ENCODE measurements around the gene AFAP1L2.

Gene AFAP1L2

GRCh38 chr10:114282526-114282925 lies 121.8 kb downstream of the AFAP1L2 start:
- H3K27ac Mint-ChIP-seq: no peak overlapping the region
- no peak for DNase-seq
- H3K4me3 Mint-ChIP-seq: no peak overlapping the region
- ATAC-seq (replicated peaks): no peak
- no peaks in the 10 kb centered on the region for H3K36me3 Mint-ChIP-seq (ENCODE audit: insufficient read depth)
- H3K27me3 Mint-ChIP-seq: peaks cover 24 to 34% of the 10 kb centered on the region in 2 donors
- no peaks in the 10 kb centered on the region for H3K4me1 Mint-ChIP-seq (ENCODE audit: low read depth in 2 of 2)
- H3K9me3 Mint-ChIP-seq: no peaks in the 10 kb centered on the region

GRCh38 chr10:114281461-114281860 lies 122.8 kb downstream of the AFAP1L2 start:
- DNase-seq (no peak), ATAC-seq (replicated peaks) (no peak)
- Mint-ChIP-seq H3K4me1 (ENCODE audit: low read depth in 2 of 2) (no peaks in the 10 kb centered on the region), H3K27ac (no peak overlapping the region), H3K9me3 (no peaks in the 10 kb centered on the region), H3K36me3 (ENCODE audit: insufficient read depth) (peaks cover 2% of the 10 kb centered on the region), H3K4me3 (no peak overlapping the region), H3K27me3 (peaks cover 27 to 39% of the 10 kb centered on the region in 2 donors)

- Mint-ChIP-seq H3K36me3 (ENCODE audit: insufficient read depth) (peaks cover 2% of the 10 kb centered on the region), H3K27ac (no peak overlapping the region), H3K4me3 (no peak overlapping the region), H3K9me3 (no peaks in the 10 kb centered on the region), H3K27me3 (peaks cover 27 to 39% of the 10 kb centered on the region in 2 donors), H3K4me1 (ENCODE audit: low read depth in 2 of 2) (no peaks in the 10 kb centered on the region)
- no peak for DNase-seq
- no peak for ATAC-seq (replicated peaks)
Measured at GRCh38 chr10:114281006-114281405, 123.3 kb downstream of the AFAP1L2 start.

DNA sequence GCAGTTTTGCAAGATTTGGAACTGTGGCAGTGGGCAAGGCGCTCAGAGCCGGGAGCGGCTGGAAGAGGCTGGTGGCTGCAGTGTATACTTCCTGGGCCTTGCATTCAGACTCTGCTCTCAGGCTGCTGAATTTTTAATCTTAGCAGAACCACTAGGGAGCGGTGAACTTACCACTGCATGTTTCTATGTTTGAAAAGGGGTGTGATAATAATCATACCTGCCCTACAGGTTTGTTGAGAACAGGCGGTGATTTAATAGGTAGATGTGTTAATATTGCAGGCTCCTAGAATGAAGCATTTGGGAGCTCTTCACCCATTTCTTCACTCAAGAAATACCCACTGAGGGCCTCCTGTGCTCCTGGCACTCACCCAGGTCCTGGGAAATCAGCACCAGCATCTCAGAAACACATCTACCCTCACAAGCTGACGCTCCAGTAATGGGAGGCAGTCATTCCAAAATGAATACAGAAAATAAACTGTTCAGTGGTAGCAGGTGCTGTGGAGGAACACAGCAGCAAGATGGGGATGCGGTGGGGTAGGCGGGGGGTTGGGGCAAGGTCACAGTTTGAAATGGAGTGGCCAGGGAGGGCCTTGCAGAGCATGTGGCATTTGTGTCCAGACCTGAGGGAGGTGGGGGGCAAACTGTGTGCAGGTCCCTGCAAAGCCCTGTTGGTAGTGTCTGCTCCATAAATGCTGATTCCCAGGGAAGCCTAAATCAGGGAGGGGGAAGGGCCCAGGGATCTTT lies 124.2 kb downstream of the AFAP1L2 start:
- H3K36me3 Mint-ChIP-seq (ENCODE audit: insufficient read depth): peaks cover 2% of the 10 kb centered on the region
- DNase-seq: no peak
- H3K4me1 Mint-ChIP-seq (ENCODE audit: low read depth in 2 of 2): no peaks in the 10 kb centered on the region
- no peak for ATAC-seq (replicated peaks)
- no peak overlapping the region for H3K27ac Mint-ChIP-seq
- no peak overlapping the region for H3K4me3 Mint-ChIP-seq
- H3K9me3 Mint-ChIP-seq: no peaks in the 10 kb centered on the region
- peaks cover 27 to 39% of the 10 kb centered on the region in 2 donors for H3K27me3 Mint-ChIP-seq

- Mint-ChIP-seq H3K36me3 (ENCODE audit: insufficient read depth) (peaks cover 2% of the 10 kb centered on the region), H3K4me1 (ENCODE audit: low read depth in 2 of 2) (no peaks in the 10 kb centered on the region), H3K4me3 (no peak overlapping the region), H3K27me3 (peaks cover 27 to 47% of the 10 kb centered on the region in 2 donors), H3K27ac (no peak overlapping the region), H3K9me3 (no peaks in the 10 kb centered on the region)
- DNase-seq: no peak
- ATAC-seq (replicated peaks): no peak
Measured at GRCh38 chr10:114279289-114279688, 125.0 kb downstream of the AFAP1L2 start.

DNA sequence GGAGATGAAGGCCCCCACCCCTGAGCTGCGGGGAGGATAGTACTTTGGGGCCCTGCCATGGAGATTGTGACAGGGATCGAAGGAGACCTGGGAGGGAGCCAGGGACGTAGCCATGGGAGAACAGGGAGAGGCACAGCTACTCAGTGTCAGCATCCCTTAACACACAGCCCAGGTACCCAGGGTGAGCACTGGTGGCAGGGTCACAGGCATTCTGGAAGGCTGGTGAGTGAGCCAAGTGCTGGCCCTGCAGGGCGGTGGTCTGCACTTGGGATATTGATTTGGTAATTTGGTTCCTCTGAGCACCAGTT lies 125.5 kb downstream of the AFAP1L2 start:
- Mint-ChIP-seq H3K4me3 (no peak overlapping the region), H3K36me3 (ENCODE audit: insufficient read depth) (peaks cover 2% of the 10 kb centered on the region), H3K27ac (no peak overlapping the region), H3K4me1 (ENCODE audit: low read depth in 2 of 2) (no peaks in the 10 kb centered on the region), H3K9me3 (no peaks in the 10 kb centered on the region), H3K27me3 (peaks cover 27 to 51% of the 10 kb centered on the region in 2 donors)
- ATAC-seq (replicated peaks) (no peak), DNase-seq (no peak)

- Mint-ChIP-seq H3K4me1 (ENCODE audit: low read depth in 2 of 2) (no peaks in the 10 kb centered on the region), H3K27ac (no peak overlapping the region), H3K4me3 (no peak overlapping the region), H3K27me3 (peaks cover 26 to 56% of the 10 kb centered on the region in 2 donors), H3K36me3 (ENCODE audit: insufficient read depth) (peaks cover 2% of the 10 kb centered on the region), H3K9me3 (no peaks in the 10 kb centered on the region)
- no peak for ATAC-seq (replicated peaks)
- DNase-seq: no peak
Measured at GRCh38 chr10:114278140-114278883, 126.0 kb downstream of the AFAP1L2 start.

GRCh38 chr10:114276671-114277070 lies 127.6 kb downstream of the AFAP1L2 start:
- ATAC-seq (replicated peaks) (no peak), DNase-seq (no peak)
- Mint-ChIP-seq H3K9me3 (no peaks in the 10 kb centered on the region), H3K27ac (no peak overlapping the region), H3K36me3 (ENCODE audit: insufficient read depth) (peaks cover 2% of the 10 kb centered on the region), H3K27me3 (peaks cover 30 to 70% of the 10 kb centered on the region in 2 donors), H3K4me1 (ENCODE audit: low read depth in 2 of 2) (no peaks in the 10 kb centered on the region), H3K4me3 (no peak overlapping the region)

DNA sequence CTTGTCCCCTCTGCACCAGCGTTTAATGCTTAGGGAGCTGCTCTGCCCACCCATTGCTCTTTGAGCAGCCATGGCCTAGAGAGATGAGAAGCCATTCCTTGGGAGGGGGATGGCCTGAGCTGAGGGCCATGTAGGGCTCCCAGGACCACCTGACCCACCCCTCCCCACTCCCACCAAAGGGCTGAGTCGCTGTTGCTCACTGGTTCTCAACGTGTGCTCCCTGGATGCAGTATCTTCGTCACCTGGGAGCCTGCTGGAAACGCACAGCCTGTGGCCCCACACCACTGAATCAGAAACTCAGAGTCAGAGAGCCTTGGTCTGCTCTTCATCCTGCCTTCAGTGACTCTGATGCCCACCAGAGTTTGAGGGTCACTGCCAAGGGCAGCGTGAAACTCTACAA lies 128.2 kb downstream of the AFAP1L2 start:
- Mint-ChIP-seq H3K36me3 (ENCODE audit: insufficient read depth) (peaks cover 2% of the 10 kb centered on the region), H3K27me3 (peaks cover 35 to 74% of the 10 kb centered on the region in 2 donors), H3K4me1 (ENCODE audit: low read depth in 2 of 2) (no peaks in the 10 kb centered on the region), H3K9me3 (no peaks in the 10 kb centered on the region), H3K27ac (no peak overlapping the region), H3K4me3 (no peak overlapping the region)
- DNase-seq: no peak
- ATAC-seq (replicated peaks): no peak

DNA sequence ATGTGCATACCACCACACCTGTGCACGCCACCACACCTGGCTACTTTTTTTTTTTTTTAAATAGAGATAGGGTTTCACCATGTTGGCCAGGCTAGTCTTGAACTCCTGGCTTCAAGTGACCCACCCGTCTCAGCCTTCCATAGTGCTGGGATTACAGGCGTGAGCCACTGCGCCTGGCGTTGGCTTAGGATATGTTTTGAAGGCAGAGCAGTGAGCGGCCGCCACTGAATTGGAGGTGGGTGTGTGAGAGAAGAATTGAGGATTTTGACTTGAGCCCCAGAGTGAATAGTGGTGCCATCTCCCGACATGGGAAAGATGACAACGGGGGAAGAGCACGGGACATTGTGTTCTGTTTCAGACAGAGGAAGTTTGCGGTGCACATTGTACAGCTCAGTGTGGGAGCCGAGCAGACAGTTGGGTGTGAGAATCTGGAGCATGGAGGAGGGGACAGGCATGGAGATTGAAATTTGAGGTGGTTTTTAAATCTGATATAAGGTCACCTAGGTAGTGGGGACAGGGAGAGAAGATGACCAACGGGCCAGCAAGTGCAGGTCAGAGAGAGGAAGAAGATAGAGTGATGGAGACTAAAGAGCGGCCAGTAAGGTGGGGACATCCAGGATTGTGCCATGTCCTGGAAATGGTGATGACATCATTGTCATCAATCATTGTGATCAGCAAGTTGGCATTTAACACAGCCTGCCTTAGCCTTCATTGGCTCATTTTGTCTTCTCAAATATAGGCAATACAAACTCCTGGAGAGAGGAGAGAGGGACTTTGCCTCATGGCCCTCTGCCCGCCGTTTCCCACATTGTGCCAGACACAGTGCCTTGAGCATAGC lies 129.5 kb downstream of the AFAP1L2 start:
- H3K36me3 Mint-ChIP-seq (ENCODE audit: insufficient read depth): peaks cover 2% of the 10 kb centered on the region
- ATAC-seq (replicated peaks) (no peak), DNase-seq (no peak)
- H3K9me3 Mint-ChIP-seq: no peaks in the 10 kb centered on the region
- H3K4me1 Mint-ChIP-seq (ENCODE audit: low read depth in 2 of 2): no peaks in the 10 kb centered on the region
- H3K27ac Mint-ChIP-seq: no peak overlapping the region
- peaks cover 43 to 76% of the 10 kb centered on the region in 2 donors for H3K27me3 Mint-ChIP-seq
- H3K4me3 Mint-ChIP-seq: no peak overlapping the region

- Mint-ChIP-seq H3K27me3 (peaks cover 48 to 76% of the 10 kb centered on the region in 2 donors), H3K27ac (no peak overlapping the region), H3K4me3 (no peak overlapping the region), H3K36me3 (ENCODE audit: insufficient read depth) (peaks cover 2% of the 10 kb centered on the region), H3K4me1 (ENCODE audit: low read depth in 2 of 2) (no peaks in the 10 kb centered on the region), H3K9me3 (no peaks in the 10 kb centered on the region)
- DNase-seq: no peak
- no peak for ATAC-seq (replicated peaks)
Measured at GRCh38 chr10:114273910-114274309, 130.4 kb downstream of the AFAP1L2 start.

DNA sequence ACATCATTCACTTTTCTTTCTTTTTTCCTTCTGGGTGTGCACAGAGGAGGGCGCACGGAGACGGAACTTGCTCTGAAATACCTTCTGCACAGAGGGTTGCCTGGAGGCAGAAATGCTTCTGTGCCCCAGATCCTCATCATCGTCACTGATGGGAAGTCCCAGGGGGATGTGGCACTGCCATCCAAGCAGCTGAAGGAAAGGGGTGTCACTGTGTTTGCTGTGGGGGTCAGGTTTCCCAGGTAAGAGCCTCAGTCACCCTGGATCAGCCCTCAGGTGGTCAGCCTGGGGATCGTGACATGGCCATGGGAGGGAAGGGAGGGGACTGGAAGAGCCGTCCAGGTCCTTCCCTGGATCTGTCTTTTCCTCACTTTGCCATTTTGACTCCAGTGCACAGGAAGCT lies 131.6 kb downstream of the AFAP1L2 start:
- no peak for ATAC-seq (replicated peaks)

DNA sequence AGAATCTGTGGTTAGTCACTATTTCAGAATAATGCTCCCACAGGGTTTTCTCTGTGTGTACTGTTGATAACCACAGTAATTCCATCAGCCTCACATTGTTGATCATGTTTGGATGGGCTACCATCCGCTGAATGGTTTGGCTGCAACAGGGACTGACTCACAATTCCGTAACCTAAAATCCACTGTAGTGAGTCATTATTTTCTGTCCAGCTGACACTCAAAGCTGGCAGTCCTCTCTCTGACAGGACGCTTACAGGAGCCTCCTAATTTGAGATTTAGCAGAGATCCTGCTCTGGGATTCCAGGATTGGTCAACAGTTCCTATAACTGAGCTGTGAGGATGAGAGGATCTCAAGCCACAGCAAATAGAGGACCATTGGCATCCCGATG lies 132.5 kb downstream of the AFAP1L2 start:
- DNase-seq: no peak

More for the DNA sequence above, 131.6 kb downstream of the AFAP1L2 start:
- Mint-ChIP-seq H3K36me3 (ENCODE audit: insufficient read depth) (peaks cover 2% of the 10 kb centered on the region), H3K4me3 (no peak overlapping the region), H3K4me1 (ENCODE audit: low read depth in 2 of 2) (no peaks in the 10 kb centered on the region), H3K27ac (no peak overlapping the region), H3K27me3 (peaks cover 39 to 64% of the 10 kb centered on the region in 2 donors), H3K9me3 (no peaks in the 10 kb centered on the region)
- no peak for DNase-seq

More for the DNA sequence above, 132.5 kb downstream of the AFAP1L2 start:
- ATAC-seq (replicated peaks): no peak
- Mint-ChIP-seq H3K4me1 (ENCODE audit: low read depth in 2 of 2) (no peaks in the 10 kb centered on the region), H3K27ac (no peak overlapping the region), H3K4me3 (no peak overlapping the region), H3K27me3 (peaks cover 34 to 57% of the 10 kb centered on the region in 2 donors), H3K36me3 (ENCODE audit: insufficient read depth) (peaks cover 2% of the 10 kb centered on the region), H3K9me3 (no peaks in the 10 kb centered on the region)
